Activated naive CD8-positive, alpha-beta T cell treated with anti-CD3 and anti-CD28 coated beads, Interleukin-2, amount 50 U/mL, for 16 hours (primary cell): Measurements from ENCODE around the gene CARD8.
"Not testable (repeated sequence)": the region's sequence is repeated elsewhere in the genome, so short reads cannot be mapped to it uniquely, and the experiment has no call there.

ENCODE experiments used
- DNase-seq: peaks from one replicate; pipeline ENCODE4 v3.0.0-alpha.2; 2020; ENCODE audit warnings: low read depth, low spot score

Gene CARD8

GRCh38 chr19:48255376-48256303, at the start of gene CARD8:
CARD8 (minus strand) TSS chr19:48255912; CDS start chr19:48241020, 14,892 bp downstream.
- DNase-seq, result peak; percentile 50

- no peak for DNase-seq
These were observed 48.2 kb upstream of the CARD8 start for GRCh38 chr19:48303866-48304265.

- DNase-seq, result no peak
These were observed 47.7 kb upstream of the CARD8 start for GRCh38 chr19:48303367-48303766.

- DNase-seq, result no peak
These were observed 46.9 kb upstream of the CARD8 start for GRCh38 chr19:48302600-48302959.

- no peak for DNase-seq
These were observed 46.3 kb upstream of the CARD8 start for GRCh38 chr19:48301886-48302599.

- no peak for DNase-seq
These were observed 42.3 kb upstream of the CARD8 start for GRCh38 chr19:48297975-48298374.

GRCh38 chr19:48296963-48297734, 41.4 kb upstream of the CARD8 start:
- no peak for DNase-seq

GRCh38 chr19:48295458-48295857, 39.7 kb upstream of the CARD8 start:
- DNase-seq, result no peak

- DNase-seq, result no peak
These were observed 37.1 kb upstream of the CARD8 start for GRCh38 chr19:48292798-48293197.

GRCh38 chr19:48291489-48291815, 35.7 kb upstream of the CARD8 start:
- DNase-seq, result not testable (repeated sequence)

GRCh38 chr19:48290771-48291488, 35.2 kb upstream of the CARD8 start:
- DNase-seq, result peak; percentile 28

- DNase-seq, result no peak
These were observed 34.7 kb upstream of the CARD8 start for GRCh38 chr19:48290401-48290770.

- no peak for DNase-seq
These were observed 32.0 kb upstream of the CARD8 start for GRCh38 chr19:48287748-48288147.

GRCh38 chr19:48284896-48285295, 29.2 kb upstream of the CARD8 start:
- DNase-seq, result no peak

- DNase-seq, result no peak
These were observed 28.2 kb upstream of the CARD8 start for GRCh38 chr19:48283908-48284307.

GRCh38 chr19:48279747-48280146, 24.0 kb upstream of the CARD8 start:
- no peak for DNase-seq

GRCh38 chr19:48274938-48275337, 19.2 kb upstream of the CARD8 start:
- no peak for DNase-seq

- no peak for DNase-seq
These were observed 18.5 kb upstream of the CARD8 start for GRCh38 chr19:48274173-48274572.

- no peak for DNase-seq
These were observed 15.9 kb upstream of the CARD8 start for GRCh38 chr19:48271531-48272151.

GRCh38 chr19:48269617-48270026, 13.9 kb upstream of the CARD8 start:
- not testable (repeated sequence) for DNase-seq

- not testable (repeated sequence) for DNase-seq
These were observed 9.6 kb upstream of the CARD8 start for GRCh38 chr19:48265326-48265725.
